Neural crest cell (in vitro differentiated cells): ENCODE measurements around the gene SLC13A1. TPM values are rescaled to one million over a fixed set of nuclear protein-coding genes. Genes with fewer than 3 reads are reported as not detected.
"Not testable (repeated sequence)": the region's sequence is repeated elsewhere in the genome, so short reads cannot be mapped to it uniquely, and the experiment has no call there.

ENCODE experiments used
- DNase-seq: peaks from one replicate; pipeline ENCODE4 v3.0.0; 2021; ENCODE audit warnings: low read depth, mixed read lengths, low spot score
- H3K27ac Mint-ChIP-seq: one replicate; pipeline ENCODE4 v1.8.0; 2021; ENCODE audit warnings: mild to moderate bottlenecking, mixed read lengths; ENCODE audit not compliant: unreplicated experiment
- H3K27me3 Mint-ChIP-seq: 2 replicates; pipeline ENCODE4 v1.8.0; 2021; ENCODE audit warnings: low read depth, mild to moderate bottlenecking, mixed read lengths
- H3K36me3 Mint-ChIP-seq: 2 replicates; pipeline ENCODE4 v1.8.0; 2021; ENCODE audit warnings: low read depth, mild to moderate bottlenecking, mixed read lengths
- H3K4me1 Mint-ChIP-seq: 2 replicates; pipeline ENCODE4 v1.8.0; 2021; ENCODE audit warnings: mixed read lengths
- H3K4me3 Mint-ChIP-seq: one replicate; pipeline ENCODE4 v1.8.0; 2021; ENCODE audit warnings: mild to moderate bottlenecking, mixed read lengths
- H3K9me3 Mint-ChIP-seq: 2 replicates; pipeline ENCODE4 v1.8.0; 2021; ENCODE audit warnings: mixed read lengths
- CTCF ChIP-seq: fragments of 200-600 bp; sonication (generic); conservative IDR thresholded peaks from 2 replicates; pipeline ENCODE4 v1.5.0; 2021; ENCODE audit warnings: antibody characterized with exemption, mild to moderate bottlenecking
- total RNA-seq: library from RNA; stranded (reverse); gene quantifications from 2 replicates; pipeline ENCODE4 v1.2.1, GENCODE V29; 2021

Gene SLC13A1
- total RNA-seq, 1 donor from 2014 or later, result not detected

GRCh38 chr7:123230603-123231002, 30.8 kb upstream of the SLC13A1 start:
- no peak for TF ChIP-seq CTCF
- no peak overlapping the region for H3K27ac Mint-ChIP-seq
- H3K27me3 Mint-ChIP-seq, result no peaks in the 10 kb centered on the region
- peaks cover 2% of the 10 kb centered on the region for H3K9me3 Mint-ChIP-seq
- H3K36me3 Mint-ChIP-seq, result no peaks in the 10 kb centered on the region
- H3K4me3 Mint-ChIP-seq, result no peak overlapping the region
- no peak for DNase-seq
- peaks cover 25% of the 10 kb centered on the region for H3K4me1 Mint-ChIP-seq

DNA sequence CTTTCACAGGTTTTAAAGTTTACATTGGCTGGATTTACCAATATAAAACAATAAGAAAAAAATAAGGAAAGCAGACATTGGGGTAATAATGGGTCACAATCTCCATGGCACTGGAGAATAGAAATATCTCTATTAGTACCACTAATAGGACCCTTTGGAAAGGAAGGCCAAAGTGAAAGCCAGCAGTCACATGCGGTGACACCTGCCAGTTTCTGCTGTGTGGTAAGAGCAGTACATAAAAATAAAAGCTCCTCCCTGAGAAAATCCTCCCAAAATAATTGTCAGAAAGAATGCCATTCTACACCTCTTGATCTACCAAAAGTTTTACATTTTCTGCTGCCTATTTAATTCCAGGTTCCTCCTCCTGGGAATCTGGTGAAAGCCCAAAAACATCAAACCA, 30.4 kb upstream of the SLC13A1 start:
- Mint-ChIP-seq H3K9me3 (peaks cover 4% of the 10 kb centered on the region), H3K27ac (no peak overlapping the region), H3K36me3 (no peaks in the 10 kb centered on the region), H3K4me1 (peaks cover 25% of the 10 kb centered on the region), H3K4me3 (no peak overlapping the region), H3K27me3 (no peaks in the 10 kb centered on the region)
- TF ChIP-seq CTCF, result no peak
- DNase-seq, result no peak

GRCh38 chr7:123229426-123229825, 29.7 kb upstream of the SLC13A1 start:
- peaks cover 25% of the 10 kb centered on the region for H3K4me1 Mint-ChIP-seq
- H3K36me3 Mint-ChIP-seq, result no peaks in the 10 kb centered on the region
- no peak overlapping the region for H3K27ac Mint-ChIP-seq
- H3K4me3 Mint-ChIP-seq, result no peak overlapping the region
- H3K27me3 Mint-ChIP-seq, result no peaks in the 10 kb centered on the region
- no peak for DNase-seq
- H3K9me3 Mint-ChIP-seq, result peaks cover 4% of the 10 kb centered on the region
- no peak for TF ChIP-seq CTCF

- not testable (repeated sequence) for H3K27ac Mint-ChIP-seq, H3K4me3 Mint-ChIP-seq, H3K27me3 Mint-ChIP-seq, H3K36me3 Mint-ChIP-seq, H3K9me3 Mint-ChIP-seq, DNase-seq
- H3K4me1 Mint-ChIP-seq, result peaks cover 17% of the 10 kb centered on the region
Measured at GRCh38 chr7:123227666-123228065, 27.9 kb upstream of the SLC13A1 start.

DNA sequence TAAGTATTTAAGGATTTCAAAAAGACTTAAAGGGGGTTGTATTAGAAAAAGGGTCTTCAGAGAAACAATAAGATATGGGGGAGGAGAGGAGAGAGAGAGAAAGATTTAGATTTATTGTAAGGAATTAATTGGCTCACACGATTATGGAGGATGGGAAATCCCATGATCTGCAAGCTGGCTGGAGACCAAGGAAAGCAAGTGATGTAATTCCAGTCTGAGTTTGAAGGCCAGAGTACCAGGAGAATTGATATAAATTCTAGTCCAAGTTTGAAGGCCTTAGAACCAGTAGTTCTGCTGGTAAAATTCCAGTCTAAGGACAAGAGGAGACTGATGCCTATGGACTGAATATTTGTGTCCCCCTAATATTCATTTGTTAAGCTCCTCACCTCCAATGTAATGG, 20.6 kb upstream of the SLC13A1 start:
- Mint-ChIP-seq H3K36me3 (peaks cover 3% of the 10 kb centered on the region), H3K4me3 (no peak overlapping the region), H3K9me3 (peaks cover 11% of the 10 kb centered on the region), H3K27me3 (no peaks in the 10 kb centered on the region), H3K27ac (no peak overlapping the region), H3K4me1 (no peaks in the 10 kb centered on the region)
- no peak for DNase-seq
- no peak for TF ChIP-seq CTCF

- H3K27ac Mint-ChIP-seq, result no peak overlapping the region
- H3K36me3 Mint-ChIP-seq, result peaks cover 7% of the 10 kb centered on the region
- H3K4me1 Mint-ChIP-seq, result no peaks in the 10 kb centered on the region
- TF ChIP-seq CTCF, result no peak
- no peak for DNase-seq
- H3K9me3 Mint-ChIP-seq, result peaks cover 16% of the 10 kb centered on the region
- no peak overlapping the region for H3K4me3 Mint-ChIP-seq
- H3K27me3 Mint-ChIP-seq, result no peaks in the 10 kb centered on the region
Measured at GRCh38 chr7:123218866-123219265, 19.1 kb upstream of the SLC13A1 start.
